SH-SY5Y (cell line): ENCODE results near the gene GH1.
"Not testable (repeated sequence)": the region's sequence is repeated elsewhere in the genome, so short reads cannot be mapped to it uniquely, and the experiment has no call there.

Experiments
- GATA2 ChIP-seq: IDR thresholded peaks from 2 replicates; pipeline ENCODE4 v1.6.1; 2011; ENCODE audit warnings: mild to moderate bottlenecking, low read depth, low read length
- GATA3 ChIP-seq: IDR thresholded peaks from 2 replicates; pipeline ENCODE4 v1.6.1; 2011; ENCODE audit warnings: low read depth, mild to moderate bottlenecking, low read length, moderate library complexity

DNA sequence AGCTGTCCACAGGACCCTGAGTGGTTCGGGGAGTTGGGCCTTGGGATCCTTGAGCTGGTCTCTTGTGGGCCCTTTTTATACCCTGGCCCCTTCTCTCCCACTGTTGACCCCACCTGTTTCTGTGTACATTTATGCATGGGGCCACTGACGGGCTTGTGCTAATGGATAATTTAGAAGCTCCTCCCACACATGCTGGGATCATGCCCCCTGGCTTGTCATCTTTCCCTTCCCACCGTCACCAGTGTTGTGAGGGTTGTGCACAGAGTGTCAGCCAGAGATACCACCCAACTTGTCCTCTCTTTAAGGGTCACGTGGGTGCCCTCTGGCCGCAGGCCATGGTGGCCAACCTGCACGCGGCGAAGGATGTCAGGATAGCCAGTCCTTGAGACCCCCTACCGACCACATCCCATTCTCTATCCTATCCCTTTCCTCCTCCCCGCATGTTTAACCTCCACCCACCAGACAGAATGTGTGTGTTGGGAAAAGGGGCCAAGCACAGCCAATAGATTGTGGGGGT, at the start of gene GH1:
- TF ChIP-seq GATA2, GATA3: not testable (repeated sequence)
